ENCODE measurements around the gene UBE4A.
A peak's percentile ranks its signal among the peaks of the same experiment; 100 is the strongest.

UBE4A gene

DNA sequence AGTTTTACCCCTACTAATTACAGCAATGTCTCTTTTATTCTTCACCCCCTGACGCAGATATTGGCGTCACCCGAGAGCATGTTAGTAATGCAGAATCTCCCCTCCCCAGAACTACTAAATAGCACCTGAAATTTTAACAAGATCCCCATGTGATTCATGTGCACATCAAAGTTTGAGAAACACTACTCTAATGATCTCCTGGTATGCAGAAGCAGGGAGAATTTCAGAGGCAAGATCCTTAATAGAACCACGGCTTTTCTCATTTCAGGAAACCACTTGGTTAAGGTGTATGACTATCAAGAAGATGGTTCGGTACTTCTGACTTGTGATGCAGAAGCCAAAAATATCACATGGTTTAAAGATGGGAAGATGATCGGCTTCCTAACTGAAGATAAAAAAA lies 9.9 kb upstream of the UBE4A start:
- no peak for TF ChIP-seq TCF12 (IDR thresholded peaks at IDR 0.05; ENCODE audit: low read depth)
- TF ChIP-seq EGR1 (IDR thresholded peaks at IDR 0.05): no peak
- TF ChIP-seq CREB1 (IDR thresholded peaks at IDR 0.05; ENCODE audit: low read depth): no peak
- TF ChIP-seq NFIC (IDR thresholded peaks at IDR 0.05): no peak
- TF ChIP-seq YY1 (IDR thresholded peaks at IDR 0.05; ENCODE audit: low read depth): no peak
- no peak for TF ChIP-seq RAD21 (IDR thresholded peaks at IDR 0.05; ENCODE audit: low read depth)
- no peak for TF ChIP-seq ZBTB7A (IDR thresholded peaks at IDR 0.05; ENCODE audit: low read depth)
- TF ChIP-seq TAF1 (IDR thresholded peaks at IDR 0.05; ENCODE audit: low read depth): no peak
- TF ChIP-seq, protein P1, sequence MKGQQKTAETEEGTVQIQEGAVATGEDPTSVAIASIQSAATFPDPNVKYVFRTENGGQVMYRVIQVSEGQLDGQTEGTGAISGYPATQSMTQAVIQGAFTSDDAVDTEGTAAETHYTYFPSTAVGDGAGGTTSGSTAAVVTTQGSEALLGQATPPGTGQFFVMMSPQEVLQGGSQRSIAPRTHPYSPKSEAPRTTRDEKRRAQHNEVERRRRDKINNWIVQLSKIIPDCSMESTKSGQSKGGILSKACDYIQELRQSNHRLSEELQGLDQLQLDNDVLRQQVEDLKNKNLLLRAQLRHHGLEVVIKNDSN (IDR thresholded peaks at IDR 0.05): no peak
- TF ChIP-seq FOXM1 (IDR thresholded peaks at IDR 0.05; ENCODE audit: borderline replicate concordance, low read depth): no peak
- TF ChIP-seq, protein P2, sequence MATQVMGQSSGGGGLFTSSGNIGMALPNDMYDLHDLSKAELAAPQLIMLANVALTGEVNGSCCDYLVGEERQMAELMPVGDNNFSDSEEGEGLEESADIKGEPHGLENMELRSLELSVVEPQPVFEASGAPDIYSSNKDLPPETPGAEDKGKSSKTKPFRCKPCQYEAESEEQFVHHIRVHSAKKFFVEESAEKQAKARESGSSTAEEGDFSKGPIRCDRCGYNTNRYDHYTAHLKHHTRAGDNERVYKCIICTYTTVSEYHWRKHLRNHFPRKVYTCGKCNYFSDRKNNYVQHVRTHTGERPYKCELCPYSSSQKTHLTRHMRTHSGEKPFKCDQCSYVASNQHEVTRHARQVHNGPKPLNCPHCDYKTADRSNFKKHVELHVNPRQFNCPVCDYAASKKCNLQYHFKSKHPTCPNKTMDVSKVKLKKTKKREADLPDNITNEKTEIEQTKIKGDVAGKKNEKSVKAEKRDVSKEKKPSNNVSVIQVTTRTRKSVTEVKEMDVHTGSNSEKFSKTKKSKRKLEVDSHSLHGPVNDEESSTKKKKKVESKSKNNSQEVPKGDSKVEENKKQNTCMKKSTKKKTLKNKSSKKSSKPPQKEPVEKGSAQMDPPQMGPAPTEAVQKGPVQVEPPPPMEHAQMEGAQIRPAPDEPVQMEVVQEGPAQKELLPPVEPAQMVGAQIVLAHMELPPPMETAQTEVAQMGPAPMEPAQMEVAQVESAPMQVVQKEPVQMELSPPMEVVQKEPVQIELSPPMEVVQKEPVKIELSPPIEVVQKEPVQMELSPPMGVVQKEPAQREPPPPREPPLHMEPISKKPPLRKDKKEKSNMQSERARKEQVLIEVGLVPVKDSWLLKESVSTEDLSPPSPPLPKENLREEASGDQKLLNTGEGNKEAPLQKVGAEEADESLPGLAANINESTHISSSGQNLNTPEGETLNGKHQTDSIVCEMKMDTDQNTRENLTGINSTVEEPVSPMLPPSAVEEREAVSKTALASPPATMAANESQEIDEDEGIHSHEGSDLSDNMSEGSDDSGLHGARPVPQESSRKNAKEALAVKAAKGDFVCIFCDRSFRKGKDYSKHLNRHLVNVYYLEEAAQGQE (IDR thresholded peaks at IDR 0.05; ENCODE audit: low read depth): no peak
- no peak for TF ChIP-seq EP300 (IDR thresholded peaks at IDR 0.05; ENCODE audit: borderline replicate concordance)
- TF ChIP-seq CEBPB (IDR thresholded peaks at IDR 0.05): no peak
- TF ChIP-seq, protein P3, sequence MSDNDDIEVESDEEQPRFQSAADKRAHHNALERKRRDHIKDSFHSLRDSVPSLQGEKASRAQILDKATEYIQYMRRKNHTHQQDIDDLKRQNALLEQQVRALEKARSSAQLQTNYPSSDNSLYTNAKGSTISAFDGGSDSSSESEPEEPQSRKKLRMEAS (IDR thresholded peaks at IDR 0.05): no peak
- no peak for TF ChIP-seq TEAD4 (IDR thresholded peaks at IDR 0.05)

DNA sequence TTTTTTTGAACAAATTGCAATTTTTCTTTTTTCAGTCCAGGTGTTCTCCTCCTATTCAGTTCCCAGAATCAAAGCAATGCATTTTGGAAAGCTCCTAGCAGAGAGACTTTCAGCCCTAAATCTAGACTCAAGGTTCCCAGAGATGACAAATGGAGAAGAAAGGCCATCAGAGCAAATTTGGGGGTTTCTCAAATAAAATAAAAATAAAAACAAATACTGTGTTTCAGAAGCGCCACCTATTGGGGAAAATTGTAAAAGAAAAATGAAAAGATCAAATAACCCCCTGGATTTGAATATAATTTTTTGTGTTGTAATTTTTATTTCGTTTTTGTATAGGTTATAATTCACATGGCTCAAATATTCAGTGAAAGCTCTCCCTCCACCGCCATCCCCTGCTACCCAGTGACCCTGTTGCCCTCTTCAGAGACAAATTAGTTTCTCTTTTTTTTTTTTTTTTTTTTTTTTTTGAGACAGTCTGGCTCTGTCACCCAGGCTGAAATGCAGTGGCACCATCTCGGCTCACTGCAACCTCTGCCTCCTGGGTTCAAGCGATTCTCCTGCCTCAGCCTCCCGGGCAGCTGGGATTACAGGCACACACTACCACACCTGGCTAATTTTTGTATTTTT lies 6.2 kb upstream of the UBE4A start:
- TF ChIP-seq RAD21 (IDR thresholded peaks at IDR 0.05; ENCODE audit: low read depth): peak; percentile 48
- TF ChIP-seq, protein P3 (IDR thresholded peaks at IDR 0.05): no peak

DNA sequence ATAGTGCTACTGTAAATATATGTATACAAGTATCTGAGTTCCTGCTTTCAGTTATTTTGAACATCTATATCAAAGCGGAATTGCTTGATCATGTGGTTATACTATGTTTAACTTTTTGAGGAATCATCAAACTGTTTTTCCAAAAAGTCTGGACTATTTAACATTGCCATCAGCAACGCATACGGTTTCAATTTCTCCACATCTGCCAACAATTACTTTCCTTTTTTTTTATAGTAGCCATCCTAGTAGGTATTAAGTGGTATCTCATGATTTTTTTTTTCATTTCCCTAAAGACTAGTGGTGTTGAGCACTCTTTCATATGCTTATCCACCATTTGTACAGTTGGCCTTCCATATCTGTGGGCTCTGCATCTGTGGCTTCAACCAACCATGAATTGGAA lies 1.3 kb upstream of the UBE4A start:
- TF ChIP-seq NFIC (IDR thresholded peaks at IDR 0.05) (no peak), CEBPB (IDR thresholded peaks at IDR 0.05) (no peak), TCF12 (IDR thresholded peaks at IDR 0.05; ENCODE audit: low read depth) (no peak), TAF1 (IDR thresholded peaks at IDR 0.05; ENCODE audit: low read depth) (no peak), FOXM1 (IDR thresholded peaks at IDR 0.05; ENCODE audit: borderline replicate concordance, low read depth) (no peak), YY1 (IDR thresholded peaks at IDR 0.05; ENCODE audit: low read depth) (no peak), TEAD4 (IDR thresholded peaks at IDR 0.05) (no peak), EP300 (IDR thresholded peaks at IDR 0.05; ENCODE audit: borderline replicate concordance) (no peak), EGR1 (IDR thresholded peaks at IDR 0.05) (no peak), CREB1 (IDR thresholded peaks at IDR 0.05; ENCODE audit: low read depth) (no peak), ZBTB7A (IDR thresholded peaks at IDR 0.05; ENCODE audit: low read depth) (no peak), RAD21 (IDR thresholded peaks at IDR 0.05; ENCODE audit: low read depth) (no peak)
- TF ChIP-seq, protein P1 (IDR thresholded peaks at IDR 0.05): no peak
- TF ChIP-seq, protein P2 (IDR thresholded peaks at IDR 0.05; ENCODE audit: low read depth): no peak
- TF ChIP-seq, protein P3 (IDR thresholded peaks at IDR 0.05): no peak

DNA sequence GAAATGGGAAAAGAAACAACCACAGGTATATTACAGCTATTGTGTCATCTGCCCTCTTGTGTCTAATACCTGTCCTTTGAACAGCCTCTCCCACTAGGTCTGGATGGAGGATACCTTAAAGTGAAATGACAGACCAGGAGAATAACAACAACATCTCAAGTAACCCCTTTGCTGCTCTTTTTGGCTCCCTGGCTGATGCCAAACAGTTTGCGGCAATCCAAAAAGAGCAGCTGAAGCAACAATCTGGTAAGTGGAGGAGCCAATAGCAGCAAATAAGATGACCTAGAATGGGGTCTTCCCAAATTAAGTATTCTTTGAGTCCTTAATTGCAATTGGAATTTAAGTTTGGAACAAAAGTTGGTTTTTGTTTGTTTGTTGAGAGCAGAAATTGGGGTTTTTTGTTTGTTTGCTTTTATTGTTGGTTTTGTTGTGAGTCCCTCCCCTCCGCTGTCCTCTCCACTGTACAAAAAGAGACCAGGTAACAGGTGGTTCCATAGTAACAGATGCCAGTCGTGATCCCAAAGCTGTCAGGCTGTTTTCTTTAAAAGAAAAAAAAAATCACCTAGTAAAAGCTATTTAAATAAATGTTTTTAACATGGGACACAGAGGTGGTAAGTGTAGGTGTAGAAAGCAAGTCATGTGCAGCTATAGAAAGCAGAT lies 5.7 kb downstream of the UBE4A start:
- no peak for TF ChIP-seq EP300 (IDR thresholded peaks at IDR 0.05; ENCODE audit: borderline replicate concordance)
- no peak for TF ChIP-seq FOXM1 (IDR thresholded peaks at IDR 0.05; ENCODE audit: borderline replicate concordance, low read depth)
- no peak for TF ChIP-seq RAD21 (IDR thresholded peaks at IDR 0.05; ENCODE audit: low read depth)
- no peak for TF ChIP-seq ZBTB7A (IDR thresholded peaks at IDR 0.05; ENCODE audit: low read depth)
- no peak for TF ChIP-seq TCF12 (IDR thresholded peaks at IDR 0.05; ENCODE audit: low read depth)
- TF ChIP-seq NFIC (IDR thresholded peaks at IDR 0.05): no peak
- no peak for TF ChIP-seq CEBPB (IDR thresholded peaks at IDR 0.05)

DNA sequence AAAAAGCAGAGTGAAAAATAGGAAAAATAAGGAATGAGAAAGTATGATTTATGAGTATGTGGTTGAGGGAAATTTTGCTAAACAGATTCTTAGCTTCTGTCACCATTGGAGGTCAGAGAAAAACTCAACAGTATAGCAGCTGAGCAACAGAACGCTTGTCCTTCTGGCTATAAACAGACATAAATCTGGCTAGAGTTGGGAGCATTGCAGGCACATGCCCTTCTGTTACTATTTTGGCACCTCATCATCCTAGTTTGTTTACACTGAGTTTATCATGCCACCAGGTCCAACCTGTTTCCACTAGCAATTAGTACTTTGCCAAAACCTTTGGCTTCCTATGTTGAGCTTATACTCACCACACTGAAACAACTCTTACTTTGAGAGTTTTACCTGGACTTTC lies 6.9 kb downstream of the UBE4A start:
- no peak for TF ChIP-seq CREB1 (IDR thresholded peaks at IDR 0.05; ENCODE audit: low read depth)
- no peak for TF ChIP-seq YY1 (IDR thresholded peaks at IDR 0.05; ENCODE audit: low read depth)
- TF ChIP-seq, protein P3 (IDR thresholded peaks at IDR 0.05): no peak
- no peak for TF ChIP-seq CEBPB (IDR thresholded peaks at IDR 0.05)
- no peak for TF ChIP-seq EGR1 (IDR thresholded peaks at IDR 0.05)
- TF ChIP-seq EP300 (IDR thresholded peaks at IDR 0.05; ENCODE audit: borderline replicate concordance): no peak
- TF ChIP-seq FOXM1 (IDR thresholded peaks at IDR 0.05; ENCODE audit: borderline replicate concordance, low read depth): no peak
- TF ChIP-seq TAF1 (IDR thresholded peaks at IDR 0.05; ENCODE audit: low read depth): no peak
- TF ChIP-seq, protein P2 (IDR thresholded peaks at IDR 0.05; ENCODE audit: low read depth): no peak
- no peak for TF ChIP-seq RAD21 (IDR thresholded peaks at IDR 0.05; ENCODE audit: low read depth)

Data from Ishikawa (cell line).